Colonic mucosa (tissue), 4 donors: Measurements from ENCODE around the gene C10orf120. TPM values are rescaled to one million over a fixed set of nuclear protein-coding genes. Genes with fewer than 3 reads are reported as not detected.

Experiments
- DNase-seq: peaks from one replicate; pipeline ENCODE4 v3.0.0-alpha.2; 2020
- H3K27ac ChIP-seq: fragments of 200-600 bp; one replicate; pipeline ENCODE4 v1.8.0; 2021
- H3K27me3 ChIP-seq: fragments of 200-600 bp; one replicate; pipeline ENCODE4 v1.8.0; 2021
- H3K36me3 ChIP-seq: fragments of 200-600 bp; one replicate; pipeline ENCODE4 v1.8.0; 2021
- H3K4me1 ChIP-seq: fragments of 200-600 bp; one replicate; pipeline ENCODE4 v1.8.0; 2021; ENCODE audit warnings: mild to moderate bottlenecking
- H3K4me3 ChIP-seq: fragments of 200-600 bp; one replicate; pipeline ENCODE4 v1.8.0; 2021
- H3K9ac ChIP-seq, 2 donors: one replicate each; pipeline ENCODE4 v1.7.0; 2013; ENCODE audit warnings: control low read depth in 2 of 2, low read depth in 2 of 2, low read length in 2 of 2
- H3K9me3 ChIP-seq: fragments of 200-600 bp; one replicate; pipeline ENCODE4 v1.8.0; 2021
- intact Hi-C: fragments of 100-400 bp; cut with DNase I; formaldehyde crosslinking; loops from one replicate; pipeline ENCODE4 v1.14.1; 2022
- total RNA-seq, 2 donors: library from RNA; stranded (reverse); fragmentation: NEBNext Ultra II Directional in 1 of 2; extraction: Animal tissue kit (Norgen Biotek cat#: 25700) in 1 of 2; gene quantifications; one replicate each; pipeline ENCODE4 v1.2.1, GENCODE V29; 2021
- TF ChIP-seq, protein P1 (sequence below): fragments of 200-600 bp; IDR thresholded peaks from one replicate; pipeline ENCODE4 v1.8.0; 2022; ENCODE audit warnings: antibody characterized with exemption, mild to moderate bottlenecking
- donor health status: healthy.
- donor health status: DM: no; HTN: no; CAD: no.
- donor health status: DM: no; HTN: no; CAD: no.

Gene C10orf120
- total RNA-seq, 2 donors from 2014 or later = not detected

DNA sequence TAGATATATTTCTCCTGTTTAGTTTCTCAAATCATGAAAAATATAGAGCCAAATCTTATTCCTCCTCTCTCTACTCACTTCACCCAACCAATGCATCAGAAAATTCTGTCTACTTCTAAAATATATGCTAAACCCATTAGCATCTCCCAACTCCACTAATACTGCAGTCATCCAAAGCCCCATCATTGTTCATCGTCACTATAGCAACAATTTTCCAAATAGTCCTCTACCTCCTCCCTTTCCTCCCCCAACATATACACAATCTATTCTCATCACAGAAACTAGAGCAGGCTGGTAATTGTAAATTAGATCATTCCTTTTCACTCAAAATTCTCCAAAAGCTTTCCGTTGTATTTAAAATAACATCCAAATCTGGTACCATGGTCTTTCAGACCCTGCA, 38.4 kb upstream of the C10orf120 start:
- Histone ChIP-seq H3K9me3 (no peaks in the 10 kb centered on the region), H3K27ac (no peak overlapping the region), H3K36me3 (no peaks in the 10 kb centered on the region), H3K4me1 (no peaks in the 10 kb centered on the region), H3K27me3 (no peaks in the 10 kb centered on the region), H3K9ac (no peak overlapping the region), H3K4me3 (no peak overlapping the region)
- DNase-seq = no peak
- intact Hi-C loops = no loop called here
- TF ChIP-seq, protein P1, sequence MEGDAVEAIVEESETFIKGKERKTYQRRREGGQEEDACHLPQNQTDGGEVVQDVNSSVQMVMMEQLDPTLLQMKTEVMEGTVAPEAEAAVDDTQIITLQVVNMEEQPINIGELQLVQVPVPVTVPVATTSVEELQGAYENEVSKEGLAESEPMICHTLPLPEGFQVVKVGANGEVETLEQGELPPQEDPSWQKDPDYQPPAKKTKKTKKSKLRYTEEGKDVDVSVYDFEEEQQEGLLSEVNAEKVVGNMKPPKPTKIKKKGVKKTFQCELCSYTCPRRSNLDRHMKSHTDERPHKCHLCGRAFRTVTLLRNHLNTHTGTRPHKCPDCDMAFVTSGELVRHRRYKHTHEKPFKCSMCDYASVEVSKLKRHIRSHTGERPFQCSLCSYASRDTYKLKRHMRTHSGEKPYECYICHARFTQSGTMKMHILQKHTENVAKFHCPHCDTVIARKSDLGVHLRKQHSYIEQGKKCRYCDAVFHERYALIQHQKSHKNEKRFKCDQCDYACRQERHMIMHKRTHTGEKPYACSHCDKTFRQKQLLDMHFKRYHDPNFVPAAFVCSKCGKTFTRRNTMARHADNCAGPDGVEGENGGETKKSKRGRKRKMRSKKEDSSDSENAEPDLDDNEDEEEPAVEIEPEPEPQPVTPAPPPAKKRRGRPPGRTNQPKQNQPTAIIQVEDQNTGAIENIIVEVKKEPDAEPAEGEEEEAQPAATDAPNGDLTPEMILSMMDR = no peak

DNA sequence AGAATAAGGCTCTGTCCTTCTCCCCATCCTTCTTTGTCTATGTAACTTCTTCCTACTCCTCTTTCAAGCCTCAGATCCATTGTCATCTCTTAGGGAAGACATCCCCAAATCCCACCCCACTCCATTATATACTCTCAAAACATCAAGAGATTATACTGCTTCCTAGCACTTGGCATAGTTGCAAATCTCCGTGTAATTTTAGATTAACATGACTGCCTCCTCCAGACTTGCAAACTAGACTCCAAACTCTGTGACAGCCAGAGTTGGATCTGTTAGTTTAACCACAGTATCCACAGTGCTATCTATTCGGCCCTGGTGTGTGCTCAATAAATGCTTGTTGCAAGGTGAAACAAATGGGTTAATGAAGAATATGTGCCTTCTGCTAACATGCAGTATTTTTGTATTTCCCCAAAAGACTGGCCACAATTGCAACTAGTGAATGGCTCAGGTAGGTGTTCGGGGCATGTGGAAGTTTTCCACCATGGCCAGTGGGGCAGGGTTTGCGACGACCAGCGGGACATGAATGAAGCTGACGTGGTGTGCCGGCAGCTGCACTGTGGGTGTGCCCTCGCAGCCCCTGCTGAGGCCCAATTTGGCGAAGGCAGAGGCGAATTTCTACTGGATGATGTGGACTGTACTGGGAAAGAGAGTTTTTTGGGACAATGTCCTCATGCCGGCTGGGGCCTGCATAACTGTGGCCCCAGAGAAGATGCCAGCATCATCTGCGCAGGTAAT, 34.5 kb upstream of the C10orf120 start:
- intact Hi-C loops = no loop called here

DNA sequence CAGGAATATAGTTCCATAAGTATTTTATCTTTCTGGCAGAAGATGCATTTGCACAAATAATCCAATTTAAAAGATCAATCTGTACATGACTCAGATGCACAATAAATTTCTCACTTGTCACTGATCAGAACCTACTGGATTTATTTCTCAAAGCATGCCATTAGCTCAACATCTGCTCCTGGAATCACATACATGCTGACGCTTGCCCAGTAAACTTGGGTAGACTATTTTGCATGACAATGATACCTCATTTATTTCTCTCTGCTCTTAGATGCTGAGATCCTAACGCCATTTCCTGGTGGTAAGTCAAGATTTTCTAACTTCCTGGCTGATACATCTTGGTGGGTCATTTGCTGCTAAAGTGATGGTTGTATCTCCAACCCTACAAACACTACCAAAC, 33.8 kb upstream of the C10orf120 start:
- Histone ChIP-seq H3K27ac (no peak overlapping the region), H3K9ac (no peak overlapping the region), H3K4me1 (no peaks in the 10 kb centered on the region), H3K36me3 (no peaks in the 10 kb centered on the region), H3K27me3 (no peaks in the 10 kb centered on the region), H3K4me3 (no peak overlapping the region), H3K9me3 (no peaks in the 10 kb centered on the region)
- TF ChIP-seq, protein P1 = no peak
- no peak for DNase-seq
- intact Hi-C loops = no loop called here

More for the DNA sequence above, 34.5 kb upstream of the C10orf120 start:
- DNase-seq = no peak
- H3K9ac ChIP-seq = no peak overlapping the region
- H3K4me3 ChIP-seq = no peak overlapping the region
- H3K27ac ChIP-seq = no peak overlapping the region
- H3K36me3 ChIP-seq = no peaks in the 10 kb centered on the region
- H3K4me1 ChIP-seq = no peaks in the 10 kb centered on the region
- TF ChIP-seq, protein P1 = no peak
- H3K9me3 ChIP-seq = no peaks in the 10 kb centered on the region
- H3K27me3 ChIP-seq = no peaks in the 10 kb centered on the region

DNA sequence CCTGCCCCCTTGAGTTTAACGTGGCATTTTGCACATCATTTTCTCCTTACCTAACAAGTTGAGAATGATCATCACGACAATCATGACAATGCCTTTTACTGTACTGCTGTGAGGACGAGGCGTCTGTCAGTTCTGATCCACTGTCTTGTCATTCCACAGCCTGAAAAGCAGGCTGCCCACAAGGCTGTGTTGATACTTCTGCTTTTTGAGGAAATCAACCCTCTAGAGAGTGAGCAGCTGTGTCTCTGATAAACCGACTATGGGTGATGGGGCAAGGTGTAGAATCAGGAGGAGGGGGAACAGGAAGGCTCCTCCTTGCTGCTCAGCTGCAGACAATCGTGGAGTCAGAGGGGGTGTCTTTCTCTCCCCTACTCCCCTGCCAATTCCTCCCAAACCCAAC, 30.6 kb upstream of the C10orf120 start:
- no peak for DNase-seq
- Histone ChIP-seq H3K4me1 (no peaks in the 10 kb centered on the region), H3K36me3 (no peaks in the 10 kb centered on the region), H3K27ac (no peak overlapping the region), H3K4me3 (no peak overlapping the region), H3K9me3 (no peaks in the 10 kb centered on the region), H3K27me3 (no peaks in the 10 kb centered on the region), H3K9ac (no peak overlapping the region)
- intact Hi-C loops = no loop called here
- TF ChIP-seq, protein P1 = no peak

DNA sequence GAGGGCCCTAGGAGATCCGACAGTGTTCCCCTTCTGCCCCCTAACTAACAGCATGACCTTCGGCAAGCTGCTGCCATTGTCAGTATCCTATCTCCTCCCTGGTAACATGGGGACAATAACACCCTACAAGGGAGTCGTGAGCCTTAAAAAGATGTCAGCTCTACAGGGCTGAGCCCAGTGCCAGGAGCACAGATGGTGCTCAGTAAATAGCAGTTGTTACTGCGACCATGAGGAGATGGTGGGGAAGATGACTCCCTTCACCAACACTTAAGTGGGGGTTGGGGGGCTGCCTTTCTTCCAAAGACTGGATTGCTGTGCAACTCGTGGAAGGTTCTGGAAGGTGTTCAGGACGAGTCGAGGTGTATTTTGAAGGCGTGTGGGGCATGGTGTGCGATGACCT, 29.5 kb upstream of the C10orf120 start:
- intact Hi-C loops = no loop called here
- Histone ChIP-seq H3K9ac (no peak overlapping the region), H3K4me3 (no peak overlapping the region), H3K27ac (no peak overlapping the region), H3K4me1 (no peaks in the 10 kb centered on the region), H3K27me3 (no peaks in the 10 kb centered on the region), H3K9me3 (no peaks in the 10 kb centered on the region), H3K36me3 (no peaks in the 10 kb centered on the region)
- TF ChIP-seq, protein P1 = no peak
- no peak for DNase-seq
